K562 (cell line): Measurements from ENCODE around the gene GATA6.

Experiments used
- ATF4 ChIP-seq: fragments of 450-650 bp; formaldehyde crosslinking; IDR thresholded peaks from 2 replicates; pipeline ENCODE4 v1.4.0; 2022; ENCODE audit warnings: mild to moderate bottlenecking, moderate library complexity
- EZH2 ChIP-seq: IDR thresholded peaks from 2 replicates; pipeline ENCODE4 v1.6.1; 2012; ENCODE audit warnings: low read depth, mild to moderate bottlenecking, inconsistent platforms, low read length, borderline replicate concordance
- FIP1L1 ChIP-seq: fragments of 200-400 bp; formaldehyde crosslinking; IDR thresholded peaks from 2 replicates; pipeline ENCODE4 v1.6.1; 2018; ENCODE audit warnings: mild to moderate bottlenecking, low read depth, low read length; ENCODE audit not compliant: poor library complexity, severe bottlenecking
- HNRNPUL1 ChIP-seq: fragments of 200-400 bp; formaldehyde crosslinking; IDR thresholded peaks from 2 replicates; pipeline ENCODE4 v1.6.1; 2017; ENCODE audit warnings: low read length
- PATZ1 ChIP-seq: fragments of 250-450 bp; sonication (Bioruptor Pico); IDR thresholded peaks from 2 replicates; pipeline ENCODE4 v1.5.0; 2020; ENCODE audit warnings: mild to moderate bottlenecking, borderline replicate concordance
- ZEB2 ChIP-seq: fragments of 450-650 bp; IDR thresholded peaks from 2 replicates; pipeline ENCODE4 v1.6.1; 2016

DNA sequence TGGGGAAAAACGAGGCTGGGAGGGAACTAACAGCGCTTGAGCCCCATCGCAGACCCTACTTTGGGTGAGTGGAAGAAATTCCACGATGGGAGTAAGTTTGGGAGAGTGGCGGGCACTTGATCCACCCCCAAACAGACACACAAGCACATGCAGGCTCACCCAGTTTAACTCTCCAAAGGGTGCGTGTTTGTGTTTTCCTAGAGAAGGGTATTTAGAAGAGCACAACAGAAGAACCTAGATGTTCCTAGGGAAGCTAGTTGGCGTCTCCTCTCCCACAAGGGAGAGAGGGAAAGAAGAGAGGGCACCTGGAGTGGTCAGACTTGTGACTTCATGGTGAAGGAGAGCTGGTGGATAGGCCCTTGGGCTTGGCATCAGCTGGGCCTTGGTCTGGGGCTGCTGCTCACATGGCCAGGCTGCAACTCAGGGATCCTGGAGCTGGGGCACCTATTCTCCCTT, 3.2 kb downstream of the GATA6 start:
- TF ChIP-seq ATF4 (CRISPR knock-in tag), result no peak
- TF ChIP-seq ZEB2, result no peak
- no peak for TF ChIP-seq HNRNPUL1
- TF ChIP-seq FIP1L1, result no peak
- no peak for TF ChIP-seq EZH2
- no peak for TF ChIP-seq PATZ1 (CRISPR knock-in tag)
